Erythroblast (primary cell): ENCODE measurements around the gene RYR2.

ENCODE experiments used
- GATA1 ChIP-seq: IDR thresholded peaks from 2 replicates; pipeline ENCODE4 v1.6.1; 2011; ENCODE audit warnings: low read depth, mild to moderate bottlenecking, control low read depth, low read length, moderate library complexity
- POLR2A ChIP-seq: IDR thresholded peaks from 2 replicates; pipeline ENCODE4 v1.6.1; 2011; ENCODE audit warnings: mild to moderate bottlenecking, low read length

DNA sequence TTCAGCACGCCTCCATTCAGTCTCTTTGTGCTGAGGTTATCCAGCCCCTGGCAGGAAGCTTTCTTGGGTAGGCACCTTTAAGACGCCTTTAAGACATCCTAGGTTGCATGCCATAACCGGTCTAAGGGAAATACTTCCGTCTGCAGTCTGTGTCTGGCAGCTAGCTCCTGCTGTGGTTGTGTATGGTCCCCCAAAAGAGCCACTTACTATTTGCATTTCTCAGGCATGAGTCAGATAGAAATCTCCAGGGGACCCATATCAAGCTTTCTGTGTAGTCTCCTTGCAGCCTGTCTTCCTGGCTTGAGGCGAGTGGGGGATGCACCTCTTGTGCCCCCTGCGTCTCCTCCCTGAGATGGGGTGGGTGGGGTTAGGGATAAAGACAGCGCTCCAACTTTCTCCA is 10.0 kb upstream of the RYR2 start:
- TF ChIP-seq POLR2A, result no peak
- no peak for TF ChIP-seq GATA1
